Limb (tissue), 2 donors: ENCODE results near the gene SDK1.
"Not testable (repeated sequence)": the region's sequence is repeated elsewhere in the genome, so short reads cannot be mapped to it uniquely, and the experiment has no call there.

Experiments
- DNase-seq, 2 donors: peaks; one replicate each; pipeline ENCODE4 v3.0.0-alpha.2; 2016; ENCODE audit errors: extremely low spot score in 2 of 2

Gene SDK1

DNA sequence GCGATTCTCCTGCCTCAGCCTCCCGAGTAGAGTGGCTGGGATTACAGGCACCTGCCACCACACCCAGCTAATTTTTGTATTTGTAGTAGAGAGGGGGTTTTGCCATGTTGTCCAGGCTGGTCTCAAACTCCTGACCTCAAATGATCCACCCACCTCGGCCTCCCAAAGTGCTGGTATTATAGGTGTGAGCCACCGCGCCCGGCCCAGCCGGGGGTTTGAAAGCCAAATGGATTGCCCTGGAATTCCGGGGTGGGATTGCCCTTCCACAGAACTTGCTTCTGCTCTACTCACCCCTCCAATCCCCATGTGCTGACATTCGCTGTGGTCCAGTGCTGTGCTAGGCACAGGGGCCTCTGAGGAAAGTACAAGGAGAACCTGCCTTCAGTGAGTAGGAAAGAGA, 793.1 kb downstream of the SDK1 start:
- DNase-seq, result not testable (repeated sequence)

- DNase-seq, result no peak
Observed at GRCh38 chr7:4097001-4097609, 796.1 kb downstream of the SDK1 start.

- no peak for DNase-seq
Observed at GRCh38 chr7:4098169-4098568, 797.1 kb downstream of the SDK1 start.

GRCh38 chr7:4099651-4100050, 798.6 kb downstream of the SDK1 start:
- DNase-seq, result no peak

DNA sequence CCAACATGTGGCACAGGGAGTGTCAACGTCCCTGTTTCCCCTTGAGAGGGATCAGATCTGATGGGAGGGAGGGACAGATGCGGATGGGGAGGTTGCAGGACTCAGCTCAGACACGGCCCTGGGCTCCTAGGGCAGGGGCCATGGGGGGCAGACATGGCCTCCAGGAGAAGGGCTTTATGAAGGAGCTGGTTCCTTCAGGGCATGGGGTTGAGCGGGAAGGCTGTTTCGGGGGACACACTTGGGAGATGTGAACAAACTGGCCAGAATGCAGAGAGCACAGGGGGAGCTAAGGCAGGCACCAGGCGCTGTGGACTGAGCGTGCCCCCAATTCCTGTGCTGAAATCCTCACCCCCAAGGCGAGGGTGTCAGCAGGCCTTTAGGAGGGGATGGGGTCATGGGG, 799.1 kb downstream of the SDK1 start:
- no peak for DNase-seq

DNA sequence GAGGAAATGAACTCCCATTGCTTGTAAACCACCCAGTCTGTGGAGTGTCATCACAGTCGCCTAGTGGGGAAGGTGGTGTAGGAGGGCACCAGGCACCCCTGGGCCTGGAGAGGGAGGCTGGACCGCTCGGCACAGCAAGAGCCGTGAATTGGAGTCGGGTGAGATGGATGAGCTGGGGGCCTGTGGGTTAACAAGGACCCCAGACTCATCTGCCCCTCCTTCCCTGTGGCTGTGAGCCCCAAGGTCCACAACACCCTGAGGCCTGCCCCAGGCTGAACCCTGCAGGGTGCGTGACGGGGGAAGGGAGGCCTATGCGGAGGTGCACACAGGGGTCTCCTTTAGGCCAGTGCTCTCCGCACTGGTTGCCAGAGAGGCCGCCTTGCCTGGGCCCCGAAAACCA, 799.6 kb downstream of the SDK1 start:
- DNase-seq, result no peak

- DNase-seq, result peak in 1 of 2 donors; percentile 46
Observed at GRCh38 chr7:4102231-4102841, 801.3 kb downstream of the SDK1 start.

DNA sequence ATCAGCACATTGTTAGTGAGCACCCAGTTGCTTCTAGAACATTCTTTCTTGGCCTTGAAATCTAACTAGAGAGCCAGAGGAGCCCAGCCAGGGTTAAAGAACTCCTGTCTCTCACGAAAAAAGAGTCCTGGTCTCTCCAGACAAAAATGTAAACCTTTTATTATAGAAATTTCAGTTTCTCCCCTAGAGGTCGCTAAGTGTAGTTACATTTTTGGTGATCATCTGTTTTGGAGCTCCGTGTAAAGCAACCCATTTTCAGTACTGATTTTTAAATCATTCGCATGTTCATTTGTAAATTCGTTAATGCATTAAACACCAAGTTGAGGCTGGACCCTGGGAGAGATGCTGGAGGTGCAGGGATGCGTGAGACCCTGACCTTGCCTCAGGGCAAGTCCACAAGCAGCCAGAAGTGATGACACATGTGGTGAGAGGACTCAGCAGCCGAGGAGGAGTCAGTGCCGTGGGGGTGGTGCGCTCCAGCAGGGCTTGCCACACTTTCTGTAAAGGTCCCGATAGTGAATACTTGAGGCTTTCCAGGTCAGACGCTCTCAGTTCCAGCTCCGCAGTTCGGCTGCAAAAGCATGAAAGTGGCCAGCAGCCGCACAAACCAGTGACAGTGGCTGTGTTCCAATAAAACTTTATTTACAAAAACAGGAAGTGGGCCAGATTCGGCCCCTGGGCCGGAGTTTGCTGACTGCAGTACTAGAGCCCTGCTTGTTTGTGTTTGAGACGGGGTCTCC, 802.5 kb downstream of the SDK1 start:
- DNase-seq, result no peak

DNA sequence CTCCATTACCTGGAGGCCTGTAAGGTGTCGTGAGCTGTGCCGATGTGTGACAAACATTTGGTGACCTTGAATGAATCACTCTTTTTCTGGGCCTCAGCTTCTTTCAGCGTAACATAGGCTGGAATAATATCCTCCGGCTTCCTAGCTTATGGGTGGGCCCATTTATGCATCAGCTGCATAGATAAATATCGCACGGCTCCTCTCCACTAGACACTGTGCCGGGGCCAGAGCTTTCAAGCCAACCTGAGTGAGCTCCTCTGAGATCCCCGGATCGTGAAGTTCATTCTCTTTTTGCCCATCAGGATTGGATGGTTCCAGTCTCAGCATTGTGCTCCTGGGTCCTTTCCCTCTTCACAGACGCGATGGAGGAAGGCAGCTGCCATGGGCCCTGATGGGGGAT, 806.8 kb downstream of the SDK1 start:
- no peak for DNase-seq

- DNase-seq, result no peak
Observed at GRCh38 chr7:4108951-4109350, 807.9 kb downstream of the SDK1 start.

GRCh38 chr7:4109481-4110110, 808.5 kb downstream of the SDK1 start:
- DNase-seq, result peak in 1 of 2 donors; percentile 17

DNA sequence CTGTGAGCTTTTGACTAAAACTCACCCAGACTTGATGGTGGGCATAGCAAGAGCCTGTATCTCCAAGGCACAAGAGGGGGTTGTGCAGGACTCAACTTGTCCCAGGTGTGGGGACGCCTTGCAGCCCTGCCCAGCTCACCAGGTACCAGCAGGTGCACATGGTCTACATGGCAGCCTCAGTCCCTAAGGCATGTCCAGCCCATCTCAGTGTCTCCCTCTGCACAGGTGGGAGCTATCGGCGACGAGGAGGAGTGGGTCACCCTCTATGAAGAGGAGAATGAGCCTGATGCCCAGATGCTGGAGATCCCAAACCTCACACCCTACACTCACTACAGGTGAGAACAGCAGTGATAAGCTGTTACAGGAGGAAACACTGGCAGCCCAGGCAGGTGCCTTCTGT, 809.4 kb downstream of the SDK1 start:
- DNase-seq, result no peak

- no peak for DNase-seq
Observed at GRCh38 chr7:4111166-4111565, 810.1 kb downstream of the SDK1 start.

DNA sequence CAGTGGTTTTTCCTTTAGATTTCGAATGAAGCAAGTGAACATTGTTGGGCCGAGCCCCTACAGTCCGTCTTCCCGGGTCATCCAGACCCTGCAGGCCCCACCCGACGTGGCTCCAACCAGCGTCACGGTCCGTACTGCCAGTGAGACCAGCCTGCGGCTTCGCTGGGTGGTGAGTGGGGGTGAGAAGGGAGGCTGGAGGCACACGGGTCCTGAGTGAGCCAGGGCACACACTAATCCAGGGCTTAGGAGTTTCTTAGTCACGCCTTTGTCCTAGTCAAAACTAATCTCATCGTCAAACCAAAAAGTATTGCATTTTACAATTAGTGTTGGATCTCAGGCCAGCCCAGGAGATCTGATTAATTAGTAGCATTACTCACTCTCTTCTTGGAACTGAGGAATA, 812.2 kb downstream of the SDK1 start:
- DNase-seq, result no peak

GRCh38 chr7:4113976-4114375, 812.9 kb downstream of the SDK1 start:
- DNase-seq, result no peak

DNA sequence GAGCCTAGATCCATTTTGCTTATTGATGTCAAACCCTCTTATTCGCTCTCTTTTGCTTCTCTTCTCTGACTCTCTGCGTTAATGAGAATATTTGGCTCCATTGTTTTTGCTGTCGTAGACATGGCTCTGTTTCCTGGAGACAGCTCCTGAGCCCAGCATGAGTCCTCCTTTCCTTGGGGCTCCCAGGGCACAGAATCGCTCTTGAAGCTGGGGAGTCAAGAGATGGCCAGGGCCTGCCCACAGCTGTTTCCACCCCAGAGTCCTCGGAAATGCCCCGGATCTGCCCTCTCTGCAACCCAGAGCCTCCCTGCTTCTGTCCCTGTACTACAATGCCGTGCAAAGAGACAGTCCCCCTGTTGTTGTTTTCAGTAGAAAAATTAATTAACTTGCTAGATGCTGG, 814.4 kb downstream of the SDK1 start:
- DNase-seq, result no peak

DNA sequence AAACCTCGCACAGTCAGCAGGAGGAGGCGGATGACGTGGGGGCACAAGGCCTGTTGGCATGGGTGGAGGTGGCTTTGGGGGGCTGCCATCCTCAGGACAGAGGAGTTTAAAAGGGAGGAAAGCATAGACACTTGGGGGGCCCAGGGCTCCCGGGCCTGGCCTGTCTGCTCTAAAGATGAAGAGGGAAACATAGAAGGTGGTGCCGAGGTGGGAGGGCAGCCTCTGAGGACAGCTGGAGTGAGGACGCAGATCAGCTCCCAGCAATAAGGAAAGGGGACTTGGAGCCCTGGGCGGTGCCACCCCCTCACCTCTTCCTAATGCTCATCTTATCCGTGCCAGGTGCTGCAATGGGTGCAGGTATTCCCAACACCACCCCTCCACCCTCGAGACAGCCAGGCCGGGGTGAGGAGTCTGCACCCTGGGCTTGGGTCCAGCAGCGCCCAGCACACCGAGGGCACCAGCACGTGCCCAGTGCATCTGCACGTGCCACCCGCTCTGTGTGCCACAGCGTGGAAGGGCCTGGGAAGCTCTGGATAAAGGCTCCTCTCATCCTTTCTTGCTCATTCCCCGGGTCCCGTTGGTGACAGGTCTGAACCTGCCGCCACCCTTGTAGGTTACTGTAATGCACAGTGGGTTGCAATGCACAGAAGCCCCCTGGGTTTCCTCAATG, 815.0 kb downstream of the SDK1 start:
- DNase-seq, result no peak

GRCh38 chr7:4119848-4120247, 818.8 kb downstream of the SDK1 start:
- no peak for DNase-seq

- no peak for DNase-seq
Observed at GRCh38 chr7:4123346-4123745, 822.3 kb downstream of the SDK1 start.

- no peak for DNase-seq
Observed at GRCh38 chr7:4123823-4124222, 822.8 kb downstream of the SDK1 start.

DNA sequence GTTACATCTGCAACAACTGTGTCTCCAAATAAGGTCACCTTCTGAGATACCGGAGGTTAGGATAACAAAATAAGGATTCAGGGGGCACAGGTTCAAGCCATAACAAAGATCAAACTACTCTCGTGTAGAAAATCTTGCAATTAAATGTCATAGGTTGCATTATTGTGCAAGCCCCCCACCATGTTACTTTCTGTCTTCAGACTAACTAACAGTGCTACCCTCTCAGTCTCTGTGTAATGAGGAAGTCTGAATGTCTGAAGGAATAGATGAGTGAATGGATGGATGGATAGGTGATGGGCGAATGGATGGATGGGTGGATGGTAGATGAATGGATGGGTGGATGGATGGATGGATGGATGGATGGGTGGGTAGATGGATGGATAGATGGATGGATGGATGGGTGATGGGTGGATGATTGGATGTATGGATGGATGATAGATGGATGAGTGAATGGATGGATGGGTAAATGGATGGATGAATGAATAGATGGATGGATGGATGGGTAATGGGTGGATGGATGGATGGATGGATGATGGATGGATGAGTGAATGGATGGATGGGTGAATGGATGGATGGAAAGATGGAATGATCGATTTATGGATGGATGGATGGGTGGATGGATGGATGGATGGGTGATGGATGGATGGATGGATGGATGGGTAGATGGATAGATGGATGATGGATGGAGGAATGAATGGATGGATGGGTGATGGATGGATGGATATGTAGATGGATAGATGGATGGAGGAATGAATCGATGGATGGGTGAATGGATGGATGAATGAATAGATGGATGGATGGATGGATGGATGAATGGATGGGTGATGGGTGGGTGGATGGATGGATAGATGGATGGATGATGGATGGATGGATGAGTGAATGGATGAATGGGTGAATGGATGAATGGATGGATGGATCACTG, 823.8 kb downstream of the SDK1 start:
- no peak for DNase-seq
